A204.1 (cell line): ENCODE data around the gene ZNF780A.
A peak's percentile ranks its signal among the peaks of the same experiment; 100 is the strongest.
"Not testable (repeated sequence)": the region's sequence is repeated elsewhere in the genome, so short reads cannot be mapped to it uniquely, and the experiment has no call there.

Experiments
- FAIRE-seq: peaks from 2 replicates; lab custom pipeline; 2012; peaks lifted over from hg19 to GRCh38; lab: Jason Lieb, UNC

The ZNF780A gene

DNA sequence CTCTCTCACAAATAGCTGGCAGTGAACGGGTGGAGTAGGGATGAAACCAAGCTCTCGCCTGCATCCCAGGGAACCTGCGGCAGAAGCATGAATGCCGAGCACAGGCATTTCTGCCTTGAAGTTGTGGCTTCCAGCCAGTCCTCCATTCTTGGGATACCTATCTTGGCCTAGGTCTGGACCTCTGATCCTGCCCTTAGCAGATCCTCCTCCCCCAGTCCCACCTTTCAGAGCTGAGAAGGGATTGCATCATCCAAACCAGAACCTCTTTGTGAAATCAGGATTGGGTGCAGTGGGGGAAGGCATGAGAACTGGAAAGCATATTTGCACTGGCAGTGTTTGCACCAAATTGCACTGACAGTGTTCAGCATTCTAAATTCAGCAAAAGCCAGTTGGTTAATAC lies 5.8 kb downstream of the ZNF780A start:
- FAIRE-seq = no peak

DNA sequence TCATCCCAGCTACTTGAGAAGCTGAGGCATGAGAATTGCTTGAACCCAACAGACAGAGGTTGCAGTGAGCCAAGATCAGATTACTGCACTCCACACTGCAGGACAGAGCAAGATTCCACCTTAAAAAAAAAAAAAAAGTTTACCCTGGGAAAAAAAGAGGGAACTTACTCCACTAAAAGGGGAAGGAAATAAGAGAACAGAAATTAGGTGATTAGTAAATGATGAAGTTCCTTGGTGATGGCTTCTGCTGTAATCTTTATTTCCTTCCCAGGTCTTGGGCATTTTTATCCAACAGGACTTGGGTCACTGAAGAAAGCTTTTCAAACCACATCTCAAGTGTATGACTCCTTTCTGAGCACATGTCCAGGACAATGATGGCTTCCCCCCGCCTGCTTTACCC lies 9.3 kb downstream of the ZNF780A start:
- FAIRE-seq = no peak

DNA sequence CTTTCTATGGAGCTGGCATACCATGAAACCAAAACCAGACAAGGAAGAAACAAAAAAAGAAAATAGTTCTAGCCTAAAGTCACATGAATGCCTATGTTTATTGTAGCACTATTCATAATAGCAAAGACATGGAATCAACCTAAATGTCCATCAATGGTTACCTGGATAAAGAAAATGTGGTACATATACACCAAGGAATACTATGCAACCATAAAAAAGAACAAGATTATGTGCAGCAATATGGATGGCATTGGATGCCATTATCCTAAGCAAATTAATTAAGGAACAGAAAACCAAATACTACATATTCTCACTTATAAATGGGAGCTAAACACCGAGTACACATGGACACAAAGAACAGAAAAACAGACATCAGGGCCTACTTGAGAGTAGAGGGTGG lies 10.5 kb downstream of the ZNF780A start:
- FAIRE-seq = no peak

DNA sequence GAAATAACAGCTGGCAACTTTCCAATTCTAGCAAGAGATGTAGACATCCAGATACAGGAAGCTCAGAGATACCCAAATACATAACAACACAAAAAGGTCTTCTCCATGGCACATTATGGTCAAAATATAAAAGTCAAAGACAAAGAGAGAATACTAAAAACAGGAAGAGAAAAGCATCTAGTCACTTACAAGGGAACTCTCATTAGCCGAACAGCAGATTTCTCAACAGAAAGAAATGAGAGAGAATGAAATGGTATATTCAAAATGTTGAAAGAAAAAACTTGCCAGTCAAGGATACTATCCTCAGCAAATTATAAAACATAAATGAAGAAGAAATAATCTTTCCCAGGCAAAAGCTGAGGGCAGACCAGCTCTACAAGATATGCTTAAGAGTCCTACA lies 12.4 kb downstream of the ZNF780A start:
- no peak for FAIRE-seq

GRCh38 chr19:40070058-40070457 lies 20.7 kb downstream of the ZNF780A start:
- peak; percentile 14 for FAIRE-seq

DNA sequence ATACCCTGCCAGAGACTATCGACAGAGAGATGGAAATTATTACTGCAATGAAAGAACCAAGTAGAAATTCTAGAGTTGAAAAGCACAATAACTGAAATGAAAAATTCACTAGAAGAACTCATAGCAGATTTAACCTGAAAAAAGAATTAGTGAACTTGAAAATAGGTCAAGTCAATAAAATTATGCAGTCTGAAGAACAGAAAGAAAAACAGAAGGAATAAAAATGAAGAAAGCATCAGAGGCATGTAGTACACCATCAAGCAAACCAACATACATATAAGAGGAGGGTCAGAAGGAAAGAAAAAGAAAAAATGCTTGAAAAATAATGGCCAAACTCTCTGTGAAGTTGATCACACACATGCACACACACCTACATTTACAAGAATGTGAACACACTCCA lies 31.1 kb downstream of the ZNF780A start:
- no peak for FAIRE-seq

GRCh38 chr19:40057166-40057565 lies 33.6 kb downstream of the ZNF780A start:
- no peak for FAIRE-seq

DNA sequence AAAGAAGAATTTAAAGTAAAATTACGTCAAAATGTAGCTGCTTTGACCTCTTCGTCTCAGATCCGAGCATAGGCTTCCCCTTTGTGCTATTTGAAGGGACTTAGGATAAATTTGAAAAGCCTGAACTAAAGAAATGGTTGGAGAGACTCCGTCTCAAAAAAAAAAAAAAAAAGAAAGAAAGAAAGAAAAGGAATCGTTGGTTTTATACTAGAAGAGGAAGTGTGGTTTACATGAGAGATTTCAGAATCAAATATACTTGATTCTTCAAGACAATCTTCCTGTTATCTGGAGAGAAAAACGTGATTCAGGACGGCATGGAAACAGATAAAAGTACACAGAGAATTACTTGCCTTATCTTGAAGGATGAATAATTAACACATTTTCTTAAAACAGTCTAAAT lies 34.2 kb downstream of the ZNF780A start:
- FAIRE-seq = no peak

DNA sequence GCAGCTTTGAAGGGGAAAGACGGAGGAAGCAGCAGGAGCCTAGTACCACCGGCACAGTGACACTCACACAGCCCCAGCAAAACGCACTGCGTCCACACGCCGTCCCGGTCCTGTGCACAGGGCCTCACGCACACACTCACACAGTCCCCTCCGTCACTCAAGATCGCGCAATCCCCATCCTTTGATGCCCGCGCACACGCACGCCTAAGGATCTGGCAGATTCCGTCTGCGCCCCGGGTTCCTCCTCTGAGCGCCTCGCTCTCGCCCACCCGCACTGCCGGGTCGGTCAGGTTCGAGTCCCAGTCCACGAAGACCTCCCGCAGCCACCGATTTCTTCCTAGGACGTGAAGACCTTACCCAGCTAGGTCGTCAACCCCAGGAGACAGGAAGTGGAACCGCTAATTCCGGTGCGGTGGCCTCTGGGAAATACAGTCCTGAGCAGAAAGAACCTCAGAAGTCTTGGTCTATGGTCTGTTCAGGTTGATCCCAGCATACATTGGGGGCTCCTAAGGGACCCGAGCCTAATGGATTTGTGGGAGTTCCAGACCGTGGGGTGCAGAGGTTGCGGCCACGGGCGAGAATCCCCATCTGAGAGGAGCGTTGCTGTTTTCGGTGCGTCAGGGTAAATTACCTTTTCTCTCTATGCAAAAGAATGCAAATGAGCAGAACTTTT lies 34.8 kb downstream of the ZNF780A start, which contains the start of gene ZNF780B:
ZNF780B (minus strand) TSS at position 400 of the 673 bp plus-strand sequence. CDS start 5,899 bp downstream, outside the sequence.
- FAIRE-seq = no peak

GRCh38 chr19:40055049-40055448 lies 35.7 kb downstream of the ZNF780A start:
- FAIRE-seq = no peak

DNA sequence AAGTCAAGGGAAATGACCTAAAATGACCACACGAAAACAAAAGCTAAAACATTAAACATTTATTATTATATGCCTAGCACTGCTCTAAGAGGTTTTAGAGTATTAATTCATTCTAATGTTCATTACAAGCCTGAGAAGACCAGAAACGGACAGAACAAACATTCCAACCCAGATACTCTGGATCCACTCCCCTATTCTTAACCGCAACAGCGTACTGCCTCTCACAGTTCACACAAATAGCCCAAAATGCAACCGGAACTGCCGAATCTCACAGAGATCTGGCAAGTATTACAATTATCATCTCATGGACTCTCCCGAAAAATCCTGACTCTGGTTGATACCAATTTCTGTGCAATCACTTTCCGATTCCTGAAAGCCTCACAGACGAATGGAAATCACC lies 36.1 kb downstream of the ZNF780A start:
- FAIRE-seq = no peak

GRCh38 chr19:40053491-40053890 lies 37.3 kb downstream of the ZNF780A start:
- FAIRE-seq = no peak

- not testable (repeated sequence) for FAIRE-seq
Observed at GRCh38 chr19:40041718-40042117, 49.0 kb downstream of the ZNF780A start.

DNA sequence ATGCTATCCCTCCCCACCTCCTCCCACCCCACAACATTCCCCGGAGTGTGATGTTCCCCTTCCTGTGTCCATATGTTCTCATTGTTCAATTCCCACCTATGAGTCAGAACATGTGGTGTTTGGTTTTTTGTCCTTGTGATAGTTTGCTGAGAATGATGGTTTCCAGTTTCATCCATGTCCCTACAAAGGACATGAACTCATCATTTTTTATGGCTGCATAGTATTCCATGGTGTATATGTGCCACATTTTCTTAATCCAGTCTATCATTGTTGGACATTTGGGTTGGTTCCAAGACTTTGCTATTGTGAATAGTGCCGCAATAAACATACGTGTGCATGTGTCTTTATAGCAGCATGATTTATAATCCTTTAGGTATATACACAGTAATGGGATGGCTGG lies 52.7 kb downstream of the ZNF780A start:
- not testable (repeated sequence) for FAIRE-seq

DNA sequence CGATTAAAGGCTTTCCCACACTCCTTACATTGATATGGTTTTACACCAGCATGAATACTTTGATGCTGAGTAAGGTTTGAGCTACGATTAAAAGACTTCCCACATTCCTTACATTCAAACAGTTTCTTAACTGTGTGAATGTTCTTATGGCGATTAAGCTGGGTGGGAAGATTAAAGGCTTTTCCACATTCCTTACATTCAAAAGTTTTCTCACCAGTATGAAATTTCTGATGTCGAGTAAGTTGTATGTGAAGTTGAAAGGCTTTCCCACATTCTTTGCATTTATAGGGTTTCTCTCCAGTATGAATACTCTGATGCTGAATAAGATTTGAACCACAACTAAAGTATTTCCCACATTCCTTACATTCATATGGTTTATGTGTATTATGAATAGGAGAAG lies 54.7 kb downstream of the ZNF780A start:
- FAIRE-seq = no peak

DNA sequence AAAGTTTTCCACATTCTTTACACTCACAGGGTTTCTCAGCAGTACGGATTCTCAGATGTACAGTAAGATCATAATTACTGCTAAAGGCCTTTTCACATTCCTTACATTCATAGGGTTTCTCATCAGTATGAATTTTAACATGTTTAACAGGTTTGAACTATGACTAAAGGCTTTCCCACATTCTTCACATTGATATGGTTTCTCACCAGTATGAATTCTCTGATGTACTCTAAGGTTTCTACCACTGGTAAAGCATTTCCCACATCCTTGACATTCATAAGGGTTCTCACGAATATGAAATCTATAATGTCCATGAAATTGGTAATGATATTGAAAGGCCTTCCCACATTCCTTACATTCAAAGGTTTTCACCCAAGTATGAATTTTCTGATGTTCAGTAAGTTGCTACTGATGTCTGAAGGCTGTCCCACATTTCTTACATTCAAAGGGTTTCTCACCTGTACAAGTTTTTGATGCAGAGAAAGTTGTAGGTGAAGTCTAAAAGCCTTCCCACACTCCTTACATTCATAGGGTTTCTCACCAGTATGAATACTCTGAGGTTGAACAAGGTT lies 56.7 kb downstream of the ZNF780A start:
- FAIRE-seq = no peak

- FAIRE-seq = no peak
Observed at GRCh38 chr19:40026597-40026970, 64.2 kb downstream of the ZNF780A start.

DNA sequence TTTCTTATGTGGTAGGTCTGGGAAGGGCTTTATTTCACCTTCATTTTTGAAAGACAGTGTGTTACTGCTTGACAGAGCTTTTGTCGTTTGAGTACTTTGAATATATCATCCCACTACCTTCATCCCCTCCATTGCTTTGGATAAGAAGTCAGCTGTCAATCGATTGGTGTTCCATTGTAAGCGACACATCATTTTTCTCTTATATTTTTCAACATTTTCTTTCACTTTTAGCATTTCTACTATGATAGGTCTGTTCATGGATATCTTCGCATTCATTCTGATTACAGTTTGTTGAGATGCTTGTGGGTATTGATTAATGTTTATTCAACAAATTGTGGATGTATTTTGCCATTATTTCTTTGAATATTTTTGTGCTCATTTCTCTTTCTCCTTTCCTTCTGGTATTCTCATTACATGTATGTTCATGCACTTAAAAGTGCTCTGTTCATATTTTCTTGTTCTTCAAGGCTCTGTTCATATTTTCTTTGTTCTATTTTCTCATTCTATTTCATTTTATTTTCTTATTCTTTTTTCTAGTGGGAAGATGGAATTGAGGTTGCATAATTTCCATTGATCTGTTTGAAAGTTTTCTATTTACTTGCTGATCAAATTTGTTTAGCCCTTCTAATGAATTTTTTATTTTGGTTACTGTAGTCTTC lies 64.7 kb downstream of the ZNF780A start:
- no peak for FAIRE-seq

- FAIRE-seq = no peak
Observed at GRCh38 chr19:40023969-40024368, 66.8 kb downstream of the ZNF780A start.
